HFF-Myc (cell line): Measurements from ENCODE around the gene COL6A5.

ENCODE experiments used
- DNase-seq: peaks from one replicate; pipeline ENCODE4 v3.0.0-alpha.2; 2011; ENCODE audit warnings: low read depth; ENCODE audit errors: extremely low read depth
- H3K4me3 ChIP-seq: replicated peaks from 2 replicates; pipeline ENCODE4 v1.5.1; 2011; ENCODE audit warnings: low read depth, mild to moderate bottlenecking, control low read depth, low read length
- CTCF ChIP-seq: IDR thresholded peaks from 2 replicates; pipeline ENCODE4 v1.5.1; 2012; ENCODE audit warnings: mild to moderate bottlenecking, low read depth, low read length, control low read depth; ENCODE audit errors: missing control alignments

Gene COL6A5

DNA sequence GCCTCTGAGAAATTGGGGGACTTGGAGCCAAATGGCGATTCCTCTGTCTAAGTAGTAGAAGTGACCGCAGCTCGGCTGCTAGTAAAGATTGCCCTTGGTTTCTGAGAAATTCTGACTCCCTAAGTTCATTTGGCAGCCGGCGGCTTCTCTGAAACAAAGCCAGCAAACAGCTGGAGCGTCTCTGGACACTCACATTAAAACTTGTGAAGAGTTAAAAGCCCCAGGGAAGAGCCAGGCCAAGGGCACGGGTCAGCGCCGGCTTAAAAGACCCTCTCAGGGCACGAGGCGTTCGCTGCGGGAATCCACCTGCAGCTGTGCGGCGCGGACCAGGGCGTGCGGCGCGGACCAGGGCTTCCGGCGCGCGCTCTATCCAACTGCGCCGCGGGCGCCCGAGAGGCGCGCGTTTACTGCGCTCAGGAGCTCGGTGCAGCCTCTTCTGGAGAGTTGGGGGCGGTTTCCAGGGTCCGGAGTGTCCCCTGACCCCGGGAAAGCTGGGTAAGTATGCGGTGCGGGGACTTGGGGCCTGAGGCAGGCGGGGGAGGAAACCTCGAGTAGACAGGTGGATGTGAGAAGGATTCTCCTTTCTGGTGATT lies at the start of gene COL6A5:
TSS of gene COL6A5 (plus strand) at position 186 of the 593 bp plus-strand sequence. CDS start 27,967 bp downstream, outside the sequence.
- no peak for TF ChIP-seq CTCF
- H3K4me3 ChIP-seq = no peak within 1 kb of the TSS
- DNase-seq = no peak

DNA sequence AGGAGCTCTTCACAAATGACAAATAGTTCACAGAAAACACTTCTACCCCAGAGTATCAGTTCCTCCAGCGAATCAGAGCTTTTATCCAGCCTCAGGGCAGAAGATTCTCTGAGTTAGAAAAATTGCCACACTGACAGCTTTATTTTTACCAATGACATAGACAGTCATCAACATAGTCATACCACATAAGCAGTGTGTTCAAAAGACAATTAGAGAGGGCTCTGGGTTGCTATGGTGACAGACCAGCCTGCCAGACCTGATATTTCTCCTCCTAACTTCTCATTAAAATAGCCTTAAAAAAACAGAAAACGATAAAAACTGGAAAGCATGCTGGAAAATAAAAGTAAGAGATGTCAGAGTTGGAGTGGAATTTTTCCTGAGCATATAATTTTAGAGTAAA lies 45.9 kb upstream of the COL6A5 start:
- TF ChIP-seq CTCF = no peak
- DNase-seq = no peak
- H3K4me3 ChIP-seq = no peak overlapping the region

DNA sequence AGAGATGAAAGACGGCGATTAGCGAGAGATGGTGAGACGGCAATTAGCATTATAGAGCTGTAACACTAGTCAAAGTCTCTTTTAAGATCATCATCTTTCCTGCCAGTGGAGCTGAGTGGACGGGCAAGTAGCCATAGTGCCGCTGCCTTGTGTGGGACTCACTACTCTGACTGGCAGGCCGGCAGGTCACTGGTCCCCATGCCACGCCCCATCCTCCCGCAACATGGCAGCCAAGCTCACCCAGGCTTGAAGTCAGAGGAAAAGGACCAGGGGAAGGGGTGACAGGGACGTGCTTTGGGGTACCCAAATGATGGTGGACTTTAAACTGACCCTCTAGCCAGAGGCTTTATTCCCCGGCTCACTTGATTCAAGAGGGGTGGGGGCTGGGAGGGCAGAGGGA lies 44.6 kb upstream of the COL6A5 start:
- TF ChIP-seq CTCF = no peak
- no peak overlapping the region for H3K4me3 ChIP-seq

DNA sequence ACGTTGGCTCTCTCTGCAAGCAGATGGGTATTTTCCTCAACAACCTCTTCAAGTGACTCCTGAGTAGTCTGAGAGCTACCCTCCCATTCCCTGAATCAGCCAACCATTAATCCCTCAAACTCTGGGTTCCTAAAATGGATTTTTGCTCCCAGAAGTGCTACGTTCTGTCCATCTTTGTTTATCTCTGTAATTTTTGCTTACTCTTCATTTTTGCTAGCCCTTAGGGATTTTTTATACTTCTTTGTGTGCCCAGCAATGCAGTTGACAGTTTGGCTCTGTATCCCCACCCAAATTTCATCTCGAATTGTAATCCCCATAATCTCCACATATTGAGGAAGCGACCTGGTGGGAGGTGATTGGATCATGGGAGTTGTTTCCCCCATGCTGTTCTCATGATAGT lies 35.4 kb upstream of the COL6A5 start:
- H3K4me3 ChIP-seq = no peak overlapping the region
- TF ChIP-seq CTCF = no peak
- DNase-seq = no peak

More for the DNA sequence above, 44.6 kb upstream of the COL6A5 start:
- DNase-seq = no peak

DNA sequence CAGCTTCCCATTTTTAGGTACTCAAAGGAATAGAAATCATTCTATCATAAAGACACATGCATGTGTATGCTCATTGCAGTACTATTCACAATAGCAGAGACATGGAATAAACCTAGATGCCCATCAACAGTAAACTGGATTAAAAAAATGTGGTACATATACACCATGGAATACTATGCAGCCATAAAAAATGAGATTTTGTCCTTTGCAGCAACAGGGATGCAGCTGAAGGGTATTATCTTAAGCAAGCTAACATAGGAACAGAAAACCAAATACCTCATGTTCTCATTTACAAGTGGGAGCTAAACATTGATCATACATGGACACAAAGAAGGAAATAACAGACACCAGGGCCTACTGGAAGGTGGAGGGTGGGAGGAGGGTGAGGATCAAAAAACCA lies 33.1 kb upstream of the COL6A5 start:
- TF ChIP-seq CTCF = no peak
- no peak for DNase-seq
- no peak overlapping the region for H3K4me3 ChIP-seq

GRCh38 chr3:130316169-130316568 lies 29.3 kb upstream of the COL6A5 start:
- DNase-seq = no peak
- no peak for TF ChIP-seq CTCF
- no peak overlapping the region for H3K4me3 ChIP-seq

- H3K4me3 ChIP-seq = no peak overlapping the region
- no peak for DNase-seq
- TF ChIP-seq CTCF = no peak
Measured at GRCh38 chr3:130323503-130323902, 22.0 kb upstream of the COL6A5 start.
